Thyroid gland (tissue), 4 donors: Measurements from ENCODE around the gene ELAPOR1. TPM values are rescaled to one million over a fixed set of nuclear protein-coding genes. Genes with fewer than 3 reads are reported as not detected.

Source experiments
- DNase-seq, 2 donors: peaks; one replicate each; pipeline ENCODE4 v3.0.0-alpha.2; 2019
- H3K27ac ChIP-seq, 3 donors: fragments of 200-600 bp; sonication (generic); 1 replicate in 2 of 3; 2 replicates in 1 of 3; pipeline ENCODE4 v1.5.1; 2016 to 2019; ENCODE audit warnings: mild to moderate bottlenecking in 1 of 3, moderate library complexity in 1 of 3
- H3K27me3 ChIP-seq: fragments of 200-600 bp; sonication (generic); one replicate; pipeline ENCODE4 v1.5.1; 2019
- H3K36me3 ChIP-seq, 2 donors: fragments of 200-600 bp; sonication (generic); one replicate each; pipeline ENCODE4 v1.5.1; 2016 to 2019
- H3K4me1 ChIP-seq, 2 donors: fragments of 200-600 bp; sonication (generic); one replicate each; pipeline ENCODE4 v1.5.1; 2017 to 2019
- H3K4me3 ChIP-seq, 3 donors: fragments of 200-600 bp; sonication (generic); replicated peaks in 1 of 3; 1 replicate in 2 of 3; 2 replicates in 1 of 3; pipeline ENCODE4 v1.5.1; 2016; ENCODE audit warnings: mild to moderate bottlenecking in 1 of 3
- H3K9me3 ChIP-seq: fragments of 200-600 bp; sonication (generic); one replicate; pipeline ENCODE4 v1.5.1; 2017
- POLR2A ChIP-seq, 2 donors: fragments of 450-650 bp; IDR thresholded peaks; one replicate each; pipeline ENCODE4 v1.6.1; 2017; ENCODE audit warnings: antibody characterized with exemption in 2 of 2, mild to moderate bottlenecking in 2 of 2, moderate library complexity in 1 of 2
- WGBS, 2 donors: methylation state at CpG; one replicate each; pipeline ENCODE4 v1.1.5; 2017; 5-methylcytosine and 5-hydroxymethylcytosine counted together
- intact Hi-C: fragments of 100-400 bp; cut with DNase I; formaldehyde crosslinking; loops from one replicate; pipeline ENCODE4 v1.15.1; 2023
- small RNA-seq: library from RNA; depleted of rRNA; stranded (forward); fragments of <200 nt; gene quantifications from one replicate; pipeline ENCODE3, GENCODE V24; 2016
- total RNA-seq, 4 donors: library from RNA; depleted of rRNA; stranded (reverse); fragments of >200 nt; gene quantifications; one replicate each; pipeline ENCODE4 v1.2.3, GENCODE V29; 2016
- TF ChIP-seq, protein P1 (sequence below), 6 experiments: fragments of 200-600 bp in 3 of 6; fragments of 450-650 bp in 3 of 6; sonication (generic) in 3 of 6; IDR thresholded peaks; one replicate each; pipeline ENCODE4 v1.5.1; 2016 to 2019; ENCODE audit warnings: antibody characterized with exemption in 6 of 6, mild to moderate bottlenecking in 2 of 6, inconsistent platforms in 1 of 6, moderate library complexity in 1 of 6

ELAPOR1 gene
- total RNA-seq, 4 donors from 2014 or later: 4.7 to 24.0 (median 12.3) TPM

DNA sequence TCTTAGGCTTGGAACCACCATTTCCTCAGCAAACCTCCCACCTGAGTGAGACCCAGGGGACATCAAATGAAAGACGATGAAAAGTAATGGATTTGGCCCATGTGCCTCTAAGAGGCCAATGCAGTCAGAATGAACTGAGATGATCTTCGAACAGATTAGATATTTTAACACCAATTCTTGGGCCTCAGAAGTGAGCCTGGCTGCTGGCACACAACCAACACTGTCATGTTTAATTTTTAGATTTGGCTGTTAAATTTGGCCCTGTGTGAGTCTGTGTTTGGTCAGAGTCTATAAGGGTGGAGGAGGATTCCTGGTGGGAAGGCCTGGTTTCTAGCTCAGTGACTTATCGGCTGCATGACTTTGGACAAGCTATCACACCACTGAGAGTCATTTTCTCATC lies 45.4 kb downstream of the ELAPOR1 start:
- Histone ChIP-seq H3K27me3 (no peaks in the 10 kb centered on the region), H3K27ac (no peak overlapping the region), H3K4me3 (no peak overlapping the region), H3K36me3 (no peaks in the 10 kb centered on the region), H3K4me1 (peaks cover 23 to 28% of the 10 kb centered on the region in 2 donors), H3K9me3 (no peaks in the 10 kb centered on the region)
- TF ChIP-seq, protein P1, sequence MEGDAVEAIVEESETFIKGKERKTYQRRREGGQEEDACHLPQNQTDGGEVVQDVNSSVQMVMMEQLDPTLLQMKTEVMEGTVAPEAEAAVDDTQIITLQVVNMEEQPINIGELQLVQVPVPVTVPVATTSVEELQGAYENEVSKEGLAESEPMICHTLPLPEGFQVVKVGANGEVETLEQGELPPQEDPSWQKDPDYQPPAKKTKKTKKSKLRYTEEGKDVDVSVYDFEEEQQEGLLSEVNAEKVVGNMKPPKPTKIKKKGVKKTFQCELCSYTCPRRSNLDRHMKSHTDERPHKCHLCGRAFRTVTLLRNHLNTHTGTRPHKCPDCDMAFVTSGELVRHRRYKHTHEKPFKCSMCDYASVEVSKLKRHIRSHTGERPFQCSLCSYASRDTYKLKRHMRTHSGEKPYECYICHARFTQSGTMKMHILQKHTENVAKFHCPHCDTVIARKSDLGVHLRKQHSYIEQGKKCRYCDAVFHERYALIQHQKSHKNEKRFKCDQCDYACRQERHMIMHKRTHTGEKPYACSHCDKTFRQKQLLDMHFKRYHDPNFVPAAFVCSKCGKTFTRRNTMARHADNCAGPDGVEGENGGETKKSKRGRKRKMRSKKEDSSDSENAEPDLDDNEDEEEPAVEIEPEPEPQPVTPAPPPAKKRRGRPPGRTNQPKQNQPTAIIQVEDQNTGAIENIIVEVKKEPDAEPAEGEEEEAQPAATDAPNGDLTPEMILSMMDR (IDR thresholded peaks at IDR 0.05): no peak
- TF ChIP-seq POLR2A (IDR thresholded peaks at IDR 0.05): no peak
- DNase-seq: no peak
- intact Hi-C loops: no loop called here
- 82 to 90% methylated on average over 3 of the region's 3 CpGs for WGBS, 2 donors

DNA sequence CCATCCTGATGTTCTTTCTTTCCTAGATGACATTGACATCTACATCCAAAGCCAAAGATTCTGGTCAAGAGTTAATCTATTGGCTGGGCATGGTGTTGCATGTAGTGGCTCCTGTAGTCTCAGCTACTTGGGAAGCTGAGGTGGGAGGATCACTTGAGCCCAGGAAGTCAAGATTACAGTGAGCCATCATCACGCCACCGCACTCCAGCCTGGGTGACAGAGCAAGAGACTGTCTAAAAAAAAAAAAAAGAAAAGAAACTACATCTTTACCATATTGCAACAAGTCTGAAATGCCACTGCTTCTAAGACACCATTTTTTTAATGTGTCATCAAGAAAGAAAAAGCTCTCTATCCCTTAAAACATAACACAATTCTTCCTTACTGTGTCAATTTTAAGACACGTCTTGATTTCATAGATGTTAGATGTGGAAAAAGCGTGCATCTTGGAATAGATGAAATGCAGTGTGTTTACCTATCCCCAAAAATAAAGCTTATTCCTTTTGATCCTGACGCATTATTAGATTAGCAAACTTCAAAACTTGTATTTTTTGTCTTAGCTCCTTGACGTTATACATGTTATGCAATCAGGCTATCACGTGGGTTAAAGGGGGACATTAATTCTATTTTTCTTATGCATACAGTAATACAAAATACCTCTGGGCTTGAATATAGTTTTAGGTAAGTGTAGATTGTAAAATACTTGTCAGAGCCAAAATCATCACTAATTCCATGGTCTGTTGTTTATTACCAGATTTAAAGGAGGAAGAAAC lies 46.3 kb downstream of the ELAPOR1 start:
- Histone ChIP-seq H3K27me3 (no peaks in the 10 kb centered on the region), H3K4me3 (no peak overlapping the region), H3K9me3 (no peaks in the 10 kb centered on the region), H3K27ac (no peak overlapping the region), H3K4me1 (peaks cover 16 to 23% of the 10 kb centered on the region in 2 donors), H3K36me3 (no peaks in the 10 kb centered on the region)
- intact Hi-C loops: no loop called here
- DNase-seq: no peak
- TF ChIP-seq POLR2A (IDR thresholded peaks at IDR 0.05): no peak
- TF ChIP-seq, protein P1 (IDR thresholded peaks at IDR 0.05): no peak
- 95% methylated on average over 7 of the region's 7 CpGs for WGBS, 2 donors

DNA sequence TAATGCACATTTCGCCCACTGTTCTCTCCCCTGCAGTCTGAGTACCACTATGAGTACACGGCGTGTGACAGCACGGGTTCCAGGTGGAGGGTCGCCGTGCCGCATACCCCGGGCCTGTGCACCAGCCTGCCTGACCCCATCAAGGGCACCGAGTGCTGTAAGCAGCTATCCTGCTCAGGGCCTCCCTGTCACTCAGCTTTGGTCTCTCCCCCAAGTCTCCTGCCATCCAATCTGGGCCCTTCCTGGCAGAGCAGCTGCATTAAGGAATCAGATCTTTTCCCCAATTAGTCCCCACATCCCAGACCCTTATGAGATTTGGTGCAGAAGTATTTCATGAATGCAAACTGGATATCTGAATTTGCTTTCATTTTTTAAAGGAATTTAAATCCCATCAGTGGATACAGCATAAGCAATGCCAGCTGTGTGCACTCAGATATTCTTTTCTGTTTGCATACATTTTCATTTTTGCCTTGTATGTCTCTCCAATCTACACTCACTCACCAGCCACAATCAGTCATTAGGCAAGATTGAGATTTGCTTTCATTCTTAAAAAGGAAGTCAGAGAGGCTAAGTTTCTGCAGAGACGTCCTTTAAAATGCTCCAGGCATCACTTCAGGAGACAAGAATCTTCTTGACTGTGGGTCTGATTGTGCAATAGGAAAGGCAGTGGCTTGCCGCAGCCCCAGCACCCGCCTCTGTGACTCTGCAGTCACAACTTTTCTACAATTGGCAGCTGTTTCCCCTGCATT lies 48.1 kb downstream of the ELAPOR1 start:
- TF ChIP-seq POLR2A (IDR thresholded peaks at IDR 0.05): peak in 1 of 2 donors; percentile 34
- TF ChIP-seq, protein P1 (IDR thresholded peaks at IDR 0.05): no peak
- peak; percentile 74 to 77 for DNase-seq
- intact Hi-C loops: no loop called here
- Histone ChIP-seq H3K9me3 (no peaks in the 10 kb centered on the region), H3K36me3 (no peaks in the 10 kb centered on the region), H3K27me3 (no peaks in the 10 kb centered on the region), H3K27ac (peak overlapping the region; percentile 62 to 90 (median 83)), H3K4me1 (peaks cover 16 to 23% of the 10 kb centered on the region in 2 donors), H3K4me3 (no peak overlapping the region)
- WGBS, 2 donors: 30 to 32% methylated on average over 12 of the region's 12 CpGs

DNA sequence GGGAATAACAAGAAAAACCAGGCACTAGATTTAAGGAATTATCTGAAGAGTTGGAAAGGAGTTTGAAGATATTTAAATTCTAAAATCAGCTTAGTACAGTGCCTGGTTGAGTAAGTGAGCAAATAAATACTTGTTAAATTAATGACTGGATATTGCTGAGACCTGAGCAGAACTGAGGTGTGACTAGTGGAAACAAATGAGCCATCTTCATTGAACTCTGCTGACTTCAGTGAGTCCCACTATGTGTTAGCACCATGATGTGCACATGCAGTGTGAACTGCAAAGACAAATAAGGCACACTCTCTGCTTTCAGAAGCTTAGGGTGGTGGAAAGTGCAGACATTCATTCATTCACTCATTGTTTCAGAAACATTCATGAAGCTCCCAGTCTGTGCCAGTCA lies 48.7 kb downstream of the ELAPOR1 start:
- H3K36me3 ChIP-seq: no peaks in the 10 kb centered on the region
- peak overlapping the region; percentile 62 to 90 (median 83) for H3K27ac ChIP-seq
- no peak for DNase-seq
- no peak for TF ChIP-seq POLR2A (IDR thresholded peaks at IDR 0.05)
- TF ChIP-seq, protein P1 (IDR thresholded peaks at IDR 0.05): no peak
- peaks cover 16 to 23% of the 10 kb centered on the region in 2 donors for H3K4me1 ChIP-seq
- intact Hi-C loops: no loop called here
- no peaks in the 10 kb centered on the region for H3K9me3 ChIP-seq
- H3K27me3 ChIP-seq: no peaks in the 10 kb centered on the region
- H3K4me3 ChIP-seq: no peak overlapping the region

DNA sequence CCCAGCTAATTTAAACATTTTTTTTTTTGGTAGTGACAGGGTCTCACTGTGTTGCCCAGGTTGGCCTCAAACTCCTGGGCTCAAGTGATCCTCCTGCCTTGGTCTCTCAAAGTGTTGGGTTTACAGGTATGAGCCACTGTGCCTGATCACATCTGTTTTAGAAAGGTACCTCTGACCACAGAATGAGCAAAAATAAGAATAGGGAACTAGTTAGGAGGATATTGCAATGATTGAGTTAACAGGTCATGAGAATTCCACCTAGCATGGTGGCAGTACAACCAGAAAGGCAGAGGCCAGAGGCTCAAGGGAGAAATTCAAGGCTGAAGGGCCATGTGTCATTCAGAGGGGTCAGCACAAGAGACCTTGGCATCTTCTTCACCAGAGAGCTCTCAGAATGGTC lies 49.6 kb downstream of the ELAPOR1 start:
- peaks cover 16 to 23% of the 10 kb centered on the region in 2 donors for H3K4me1 ChIP-seq
- peak in 1 of 2 donors; percentile 22 for DNase-seq
- peak overlapping the region; percentile 62 to 90 (median 83) for H3K27ac ChIP-seq
- no peaks in the 10 kb centered on the region for H3K36me3 ChIP-seq
- no peaks in the 10 kb centered on the region for H3K9me3 ChIP-seq
- no peak overlapping the region for H3K4me3 ChIP-seq
- intact Hi-C loops: no loop called here
- no peaks in the 10 kb centered on the region for H3K27me3 ChIP-seq
- TF ChIP-seq POLR2A (IDR thresholded peaks at IDR 0.05): no peak

Small RNA genes lying within 50 kb of the gene (small RNA-seq; reads per million reads assigned to genes)
- not detected for gene AL356488.2

Other genes with a start within 250 kb of the ELAPOR1 start
- 10 to 100 TPM in 1 of 4 donors, 1 to 10 TPM in 3; 1.3 to 15.5 (median 6.1) TPM for gene GPSM2, start 237.1 kb upstream of the ELAPOR1 start, total RNA-seq
- 10 to 100 TPM; 29.3 to 35.6 (median 32.9) TPM for gene CLCC1, start 150.6 kb upstream of the ELAPOR1 start, total RNA-seq
- gene WDR47, start 72.0 kb upstream of the ELAPOR1 start, total RNA-seq: 10 to 100 TPM in 3 of 4 donors, 1 to 10 TPM in 1; 9.4 to 23.2 (median 12.9) TPM
- gene TAF13, start 38.1 kb upstream of the ELAPOR1 start, total RNA-seq: 10 to 100 TPM; 25.6 to 47.1 (median 43.9) TPM
- 10 to 100 TPM; 36.5 to 46.5 (median 39.2) TPM for gene TMEM167B, start 23.4 kb upstream of the ELAPOR1 start, total RNA-seq
- 100 to 1,000 TPM; 164 to 264 (median 200) TPM for gene SARS1, start 99.8 kb downstream of the ELAPOR1 start, total RNA-seq
- gene CELSR2, start 135.4 kb downstream of the ELAPOR1 start, total RNA-seq: 10 to 100 TPM; 23.5 to 54.9 (median 47.6) TPM
- 1 to 10 TPM; 1.0 to 4.0 (median 2.2) TPM for gene PSRC1, start 169.0 kb downstream of the ELAPOR1 start, total RNA-seq
- gene MYBPHL, start 192.9 kb downstream of the ELAPOR1 start, total RNA-seq: not detected